ENCODE results near the gene MNX1.

Gene MNX1

GRCh38 chr7:157010588-157011332 is at the start of gene MNX1:
Gene MNX1 (minus strand): TSS chr7:157010663. CDS start chr7:157010350, 313 bp downstream.
- peak; percentile 85 to 93 for DNase-seq

- DNase-seq, result no peak
Measured at GRCh38 chr7:157059534-157059933, 49.1 kb upstream of the MNX1 start.

GRCh38 chr7:157058701-157059100 is 48.2 kb upstream of the MNX1 start:
- no peak for DNase-seq

GRCh38 chr7:157058068-157058467 is 47.6 kb upstream of the MNX1 start:
- DNase-seq, result no peak

- no peak for DNase-seq
Measured at GRCh38 chr7:157056957-157057902, 46.8 kb upstream of the MNX1 start.

GRCh38 chr7:157056246-157056645 is 45.8 kb upstream of the MNX1 start:
- DNase-seq, result no peak

- no peak for DNase-seq
Measured at GRCh38 chr7:157054927-157055326, 44.5 kb upstream of the MNX1 start.

- DNase-seq, result no peak
Measured at GRCh38 chr7:157053118-157053517, 42.7 kb upstream of the MNX1 start.

GRCh38 chr7:157047148-157047547 is 36.7 kb upstream of the MNX1 start:
- DNase-seq, result no peak

GRCh38 chr7:157046681-157047080 is 36.2 kb upstream of the MNX1 start:
- DNase-seq, result no peak

GRCh38 chr7:157044943-157045660 is 34.6 kb upstream of the MNX1 start:
- no peak for DNase-seq

- no peak for DNase-seq
Measured at GRCh38 chr7:157044147-157044687, 33.8 kb upstream of the MNX1 start.

- no peak for DNase-seq
Measured at GRCh38 chr7:157043745-157044144, 33.3 kb upstream of the MNX1 start.

- DNase-seq, result no peak
Measured at GRCh38 chr7:157041514-157042277, 31.2 kb upstream of the MNX1 start.

- DNase-seq, result no peak
Measured at GRCh38 chr7:157041004-157041403, 30.5 kb upstream of the MNX1 start.

- DNase-seq, result no peak
Measured at GRCh38 chr7:157037635-157038034, 27.2 kb upstream of the MNX1 start.

GRCh38 chr7:157037028-157037427 is 26.6 kb upstream of the MNX1 start:
- no peak for DNase-seq

- no peak for DNase-seq
Measured at GRCh38 chr7:157035979-157036378, 25.5 kb upstream of the MNX1 start.

- DNase-seq, result no peak
Measured at GRCh38 chr7:157035302-157035701, 24.8 kb upstream of the MNX1 start.

GRCh38 chr7:157033483-157034473 is 23.3 kb upstream of the MNX1 start:
- no peak for DNase-seq
